NT2/D1 (cell line): ENCODE results near the gene PAQR5.
"Not testable (repeated sequence)": the region's sequence is repeated elsewhere in the genome, so short reads cannot be mapped to it uniquely, and the experiment has no call there.

Experiments
- DNase-seq: peaks from one replicate; pipeline ENCODE4 v3.0.0-alpha.2; 2011; ENCODE audit warnings: low read depth, low spot score
- H3K27me3 ChIP-seq: 2 replicates; pipeline ENCODE4 v1.6.0; 2011; ENCODE audit warnings: mild to moderate bottlenecking; ENCODE audit not compliant: insufficient read length, insufficient read depth
- H3K36me3 ChIP-seq: 2 replicates; pipeline ENCODE4 v1.6.1; 2011; ENCODE audit warnings: mild to moderate bottlenecking, low read length, mixed read lengths; ENCODE audit not compliant: insufficient read depth, insufficient read length
- H3K4me1 ChIP-seq: 2 replicates; pipeline ENCODE4 v1.5.1; 2011; ENCODE audit not compliant: insufficient read depth, insufficient read length
- H3K4me3 ChIP-seq: 2 replicates; pipeline ENCODE4 v1.5.1; 2011; ENCODE audit warnings: low read depth; ENCODE audit not compliant: insufficient read length
- H3K9ac ChIP-seq: 2 replicates; pipeline ENCODE4 v1.6.0; 2011; ENCODE audit warnings: low read depth; ENCODE audit not compliant: insufficient read length
- H3K9me3 ChIP-seq: 2 replicates; pipeline ENCODE4 v1.5.1; 2011; ENCODE audit warnings: mild to moderate bottlenecking, low read length; ENCODE audit not compliant: insufficient read depth
- SUZ12 ChIP-seq: IDR thresholded peaks from 2 replicates; pipeline ENCODE4 v1.6.1; 2011; ENCODE audit not compliant: insufficient read length, insufficient read depth; ENCODE audit errors: extremely low read depth
- YY1 ChIP-seq: IDR thresholded peaks from 2 replicates; pipeline ENCODE4 v1.6.1; 2011; ENCODE audit not compliant: insufficient read length, insufficient read depth
- ZNF274 ChIP-seq: IDR thresholded peaks from 2 replicates; pipeline ENCODE4 v1.6.1; 2011; ENCODE audit warnings: mild to moderate bottlenecking, low read depth, low read length

Gene PAQR5

DNA sequence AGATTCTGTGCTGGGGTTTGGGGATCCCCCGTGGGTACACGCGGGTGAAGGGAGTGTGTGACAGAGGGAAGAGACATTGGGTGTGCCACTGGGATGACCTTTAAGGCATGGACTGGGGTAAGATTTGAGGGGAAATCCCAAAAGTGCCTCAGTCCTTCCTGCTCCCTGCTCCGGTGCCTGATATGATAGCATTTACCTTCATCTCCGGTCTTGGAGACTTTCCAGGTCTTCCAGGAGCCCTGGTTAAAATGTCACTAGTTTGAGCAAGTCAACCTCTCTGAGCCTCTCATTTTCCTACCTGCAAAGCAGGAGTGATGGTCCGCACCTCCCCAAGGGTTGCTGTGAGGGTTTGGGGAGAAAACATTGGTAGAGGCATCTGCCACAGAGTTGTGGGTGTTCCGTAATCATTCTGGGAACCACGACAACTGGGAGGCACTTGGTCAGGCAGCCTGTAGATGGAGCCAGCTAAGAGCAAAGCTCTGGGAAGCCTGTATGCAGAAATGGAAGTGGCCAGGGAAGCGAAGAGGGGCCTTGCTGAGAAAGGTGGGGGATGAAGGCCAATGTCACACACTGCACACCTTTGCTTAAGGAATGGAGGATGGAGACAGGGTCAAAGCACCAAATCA is 81.5 kb downstream of the PAQR5 start:
- H3K9me3 ChIP-seq: no peaks in the 10 kb centered on the region
- no peaks in the 10 kb centered on the region for H3K27me3 ChIP-seq
- no peak overlapping the region for H3K4me3 ChIP-seq
- no peak overlapping the region for H3K9ac ChIP-seq
- peak; percentile 32 for DNase-seq
- TF ChIP-seq ZNF274 (no peak), SUZ12 (no peak), YY1 (no peak)
- no peaks in the 10 kb centered on the region for H3K36me3 ChIP-seq
- H3K4me1 ChIP-seq: peaks cover 4% of the 10 kb centered on the region

DNA sequence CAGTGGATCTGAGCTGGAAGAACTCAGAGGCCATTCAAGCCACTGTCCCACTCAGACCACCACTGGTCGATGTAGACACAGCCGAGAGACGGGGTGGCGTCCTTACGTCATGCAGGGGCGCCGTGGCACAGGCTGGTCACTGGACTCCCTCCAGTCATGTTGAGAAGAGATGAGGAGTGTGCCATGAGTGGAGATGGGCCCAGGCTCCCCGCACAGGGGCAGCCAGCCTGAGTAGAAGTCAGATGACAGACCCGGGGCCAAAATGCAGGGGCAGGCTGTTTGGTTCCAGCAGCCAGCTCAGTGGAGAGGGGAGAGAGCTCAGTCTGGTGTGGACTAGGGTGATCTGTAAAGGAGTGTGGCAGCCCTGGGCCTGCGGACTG is 82.0 kb downstream of the PAQR5 start:
- Histone ChIP-seq H3K9me3 (no peaks in the 10 kb centered on the region), H3K27me3 (no peaks in the 10 kb centered on the region), H3K36me3 (no peaks in the 10 kb centered on the region), H3K4me1 (peaks cover 4% of the 10 kb centered on the region), H3K4me3 (no peak overlapping the region), H3K9ac (no peak overlapping the region)
- TF ChIP-seq SUZ12 (no peak), YY1 (no peak), ZNF274 (no peak)
- DNase-seq: no peak

DNA sequence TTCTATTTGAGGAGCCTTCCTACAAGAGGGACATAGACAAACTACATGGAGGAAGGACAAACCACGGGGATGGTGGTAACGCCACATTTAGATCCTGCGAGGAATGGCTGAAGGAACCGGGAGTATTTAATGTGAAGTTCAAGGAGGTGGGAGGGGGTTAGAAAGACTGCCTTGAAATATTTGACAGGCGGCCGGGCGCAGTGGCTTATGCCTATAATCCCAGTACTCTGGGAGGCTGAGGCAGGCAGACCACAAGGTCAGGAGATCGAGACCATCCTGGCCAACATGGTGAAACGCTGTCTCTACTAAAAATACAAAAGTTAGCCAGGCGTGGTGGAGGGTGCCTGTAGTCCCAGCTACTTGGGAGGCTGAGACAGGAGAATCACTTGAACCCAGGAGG is 83.5 kb downstream of the PAQR5 start:
- not testable (repeated sequence) for H3K9ac ChIP-seq, H3K4me1 ChIP-seq, H3K9me3 ChIP-seq, DNase-seq, H3K27me3 ChIP-seq, H3K36me3 ChIP-seq, H3K4me3 ChIP-seq

DNA sequence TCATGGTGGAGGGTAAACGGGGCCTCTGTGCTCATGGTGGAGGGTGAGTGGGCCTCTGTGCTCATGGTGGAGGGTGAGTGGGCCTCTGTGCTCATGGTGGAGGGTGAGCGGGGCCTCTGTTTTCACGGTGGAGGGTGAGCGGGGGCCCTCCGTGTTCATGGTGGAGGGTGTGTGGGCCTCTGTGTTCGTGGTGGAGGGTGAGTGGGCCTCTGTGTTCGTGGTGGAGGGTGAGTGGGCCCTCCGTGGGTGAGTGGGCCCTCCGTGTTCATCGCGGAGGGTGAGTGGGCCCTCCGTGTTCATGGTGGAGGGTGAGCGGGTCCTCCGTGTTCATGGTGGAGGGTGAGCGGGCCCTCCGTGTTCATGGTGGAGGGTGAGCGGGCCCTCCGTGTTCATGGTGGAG is 85.4 kb downstream of the PAQR5 start:
- not testable (repeated sequence) for DNase-seq, H3K27me3 ChIP-seq, H3K9ac ChIP-seq, H3K4me3 ChIP-seq, H3K9me3 ChIP-seq, H3K36me3 ChIP-seq
- peaks cover 17% of the 10 kb centered on the region for H3K4me1 ChIP-seq

DNA sequence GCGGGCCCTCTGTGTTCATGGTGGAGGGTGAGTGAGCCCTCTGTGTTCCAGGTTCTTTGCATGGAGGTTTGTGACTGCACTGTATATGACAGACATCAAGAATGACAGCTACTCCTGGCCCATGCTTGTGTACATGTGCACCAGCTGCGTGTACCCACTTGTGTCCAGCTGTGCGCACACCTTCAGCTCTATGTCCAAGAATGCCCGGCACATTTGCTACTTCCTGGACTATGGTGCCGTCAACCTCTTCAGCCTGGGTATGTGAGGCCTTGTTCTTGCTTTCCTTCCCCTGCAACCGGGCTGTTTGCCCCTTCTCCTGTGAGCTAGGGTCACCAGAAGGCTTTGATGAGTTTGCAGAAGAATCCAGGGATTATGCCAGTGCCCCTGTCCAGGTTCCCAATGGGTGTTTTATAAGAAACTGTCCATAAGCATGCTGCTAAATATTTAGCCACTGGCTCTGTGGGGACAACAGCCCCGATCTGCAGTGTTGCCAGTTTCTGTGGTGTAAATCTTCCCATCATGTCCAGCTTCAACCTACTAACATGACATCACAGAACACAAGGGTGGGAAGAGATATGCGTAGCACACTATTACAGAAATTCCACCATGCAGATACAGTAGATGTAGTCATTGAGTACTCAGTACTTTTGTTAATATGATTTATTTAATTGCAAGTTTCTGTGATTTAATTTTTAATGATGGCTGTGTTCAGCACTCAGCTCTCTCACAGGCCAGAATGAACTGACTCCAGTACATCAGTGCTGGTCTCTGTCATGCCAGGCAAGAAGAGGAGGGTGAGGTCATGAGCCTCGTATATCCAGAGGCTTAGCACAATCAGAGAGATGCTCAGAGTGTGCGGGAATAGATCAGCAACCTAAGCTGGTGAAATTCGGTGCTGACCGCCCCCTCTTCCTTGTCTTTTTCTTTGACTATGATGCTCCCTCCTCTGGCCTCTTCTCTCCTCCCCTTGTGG is 86.2 kb downstream of the PAQR5 start:
- DNase-seq: no peak
- TF ChIP-seq YY1 (no peak), ZNF274 (no peak), SUZ12 (no peak)
- no peaks in the 10 kb centered on the region for H3K27me3 ChIP-seq

DNA sequence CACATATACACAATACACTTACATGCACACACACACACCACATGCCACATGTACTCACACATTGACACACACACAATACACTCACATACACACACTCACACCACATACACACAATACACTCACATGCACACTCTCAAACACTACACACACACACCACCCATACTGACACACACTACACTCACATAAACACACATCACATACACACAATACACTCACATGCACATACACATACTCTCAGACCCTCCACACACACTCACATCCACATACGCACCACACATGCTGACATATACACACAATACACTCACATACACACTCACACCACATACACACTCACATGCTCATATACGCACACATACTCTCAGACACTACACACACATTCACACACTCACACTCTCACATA is 87.1 kb downstream of the PAQR5 start:
- H3K9me3 ChIP-seq: no peaks in the 10 kb centered on the region
- no peak for TF ChIP-seq ZNF274
- H3K4me1 ChIP-seq: peaks cover 14% of the 10 kb centered on the region
- H3K9ac ChIP-seq: no peak overlapping the region
- no peaks in the 10 kb centered on the region for H3K36me3 ChIP-seq
- no peaks in the 10 kb centered on the region for H3K27me3 ChIP-seq
- H3K4me3 ChIP-seq: no peak overlapping the region
- DNase-seq: no peak

More for the DNA sequence above, 86.2 kb downstream of the PAQR5 start:
- no peak overlapping the region for H3K4me3 ChIP-seq
- H3K4me1 ChIP-seq: peaks cover 17% of the 10 kb centered on the region
- H3K36me3 ChIP-seq: no peaks in the 10 kb centered on the region
- H3K9ac ChIP-seq: no peak overlapping the region
- no peaks in the 10 kb centered on the region for H3K9me3 ChIP-seq

DNA sequence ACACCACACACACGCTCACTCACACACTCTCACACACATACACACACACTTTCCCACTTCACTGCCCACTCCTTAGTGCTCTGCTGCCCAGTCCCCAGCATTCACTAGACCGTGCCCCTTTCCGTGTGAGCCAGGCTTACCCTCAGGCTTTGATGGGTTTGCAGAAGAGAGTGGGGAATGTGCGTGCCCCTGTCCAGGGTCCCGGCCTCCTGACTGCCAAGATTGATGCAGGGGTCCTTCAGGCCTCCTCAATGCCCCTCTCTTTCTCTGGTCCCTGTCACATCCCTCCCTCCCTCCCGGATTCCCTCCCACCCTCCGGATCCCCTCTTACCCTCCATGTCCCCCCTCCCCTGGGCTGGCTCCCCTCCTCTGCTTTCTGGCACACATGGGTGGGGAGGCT is 87.6 kb downstream of the PAQR5 start:
- DNase-seq: no peak
- H3K9me3 ChIP-seq: no peaks in the 10 kb centered on the region
- H3K4me1 ChIP-seq: peaks cover 16% of the 10 kb centered on the region
- no peaks in the 10 kb centered on the region for H3K36me3 ChIP-seq
- no peak overlapping the region for H3K9ac ChIP-seq
- no peak overlapping the region for H3K4me3 ChIP-seq
- TF ChIP-seq ZNF274 (no peak), SUZ12 (no peak), YY1 (no peak)
- H3K27me3 ChIP-seq: no peaks in the 10 kb centered on the region

DNA sequence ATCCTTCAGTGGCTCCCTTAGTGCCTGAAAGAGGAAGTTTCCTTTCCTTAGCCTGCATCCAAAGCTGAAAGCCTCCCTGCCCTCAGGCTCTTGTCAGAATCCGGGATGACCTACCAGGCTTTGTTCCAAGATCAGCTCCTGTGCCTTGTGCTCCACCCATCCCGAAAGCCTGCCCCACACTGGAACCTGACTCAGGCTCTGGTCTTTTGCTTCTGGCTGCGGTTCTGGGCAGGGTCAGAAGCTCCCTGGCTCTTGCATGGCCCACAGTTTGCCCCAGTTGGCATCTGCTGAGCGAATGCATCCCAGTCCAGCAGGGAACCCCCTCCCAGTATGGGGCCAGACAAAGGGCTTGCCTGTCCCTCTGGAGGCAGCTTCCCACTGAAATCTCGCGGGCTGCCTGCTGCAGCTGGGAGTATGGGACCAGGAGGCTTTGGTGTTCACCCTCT is 89.6 kb downstream of the PAQR5 start:
- H3K27me3 ChIP-seq: no peaks in the 10 kb centered on the region
- TF ChIP-seq ZNF274 (no peak), SUZ12 (no peak), YY1 (no peak)
- H3K36me3 ChIP-seq: no peaks in the 10 kb centered on the region
- peaks cover 16% of the 10 kb centered on the region for H3K4me1 ChIP-seq
- no peak overlapping the region for H3K9ac ChIP-seq
- DNase-seq: no peak
- H3K4me3 ChIP-seq: no peak overlapping the region
- no peaks in the 10 kb centered on the region for H3K9me3 ChIP-seq
